Left cardiac atrium (tissue), 4 donors: ENCODE measurements around the gene PMFBP1. TPM values are rescaled to one million over a fixed set of nuclear protein-coding genes. Genes with fewer than 3 reads are reported as not detected.

Experiments
- ATAC-seq, 2 donors: fragments of 200-7000 bp; cut with Tn5 transposase; one replicate each; pipeline ENCODE4 v1.9.1; 2020; ENCODE audit warnings: mild to moderate bottlenecking in 2 of 2, moderate library complexity in 2 of 2
- DNase-seq: peaks from one replicate; pipeline ENCODE4 v3.0.0-alpha.2; 2020
- intact Hi-C, 2 donors: fragments of 100-400 bp; cut with DNase I; formaldehyde crosslinking; loops; one replicate each; pipeline versions ENCODE4 v1.14.1 to v1.15.1; 2022 to 2023
- total RNA-seq, 2 donors: library from RNA; stranded (reverse); fragmentation: NEBNext Ultra II Directional; extraction: Animal tissue kit (Norgen Biotek cat#: 25700); gene quantifications; one replicate each; pipeline ENCODE4 v1.2.1, GENCODE V29; 2021
- donor health status: DM: no; HTN: yes; CAD: no.
- donor health status: DM: no; HTN: yes; CAD: no; lungs with severe emphysema.
- donor health status: DM: yes; HTN: yes; CAD: no.
- donor health status: Dilated cardiomyopathy.

PMFBP1 gene
- total RNA-seq, 2 donors from 2014 or later = 0.32 to 0.42 TPM

GRCh38 chr16:72189865-72190371, 18.0 kb upstream of the PMFBP1 start:
- intact Hi-C loops = no loop called here
- no peak for DNase-seq

GRCh38 chr16:72188541-72188940, 16.6 kb upstream of the PMFBP1 start:
- ATAC-seq (no peak), DNase-seq (no peak)
- intact Hi-C loops = no loop called here

More at GRCh38 chr16:72189865-72190371, 18.0 kb upstream of the PMFBP1 start:
- ATAC-seq = peak in 1 of 2 donors; percentile 69

- ATAC-seq = no peak
These were observed 15.6 kb upstream of the PMFBP1 start for GRCh38 chr16:72187551-72187950.

GRCh38 chr16:72182976-72183375, 11.0 kb upstream of the PMFBP1 start:
- no peak for ATAC-seq
- no peak for DNase-seq
- intact Hi-C loops = no loop called here

More at GRCh38 chr16:72187551-72187950, 15.6 kb upstream of the PMFBP1 start:
- intact Hi-C loops = no loop called here
- DNase-seq = no peak

- intact Hi-C loops = no loop called here
- no peak for DNase-seq
- no peak for ATAC-seq
These were observed 7.4 kb upstream of the PMFBP1 start for GRCh38 chr16:72179204-72179970.

GRCh38 chr16:72174726-72175125, 2.8 kb upstream of the PMFBP1 start:
- DNase-seq = no peak
- no peak for ATAC-seq
- intact Hi-C loops = no loop called here

GRCh38 chr16:72173997-72174396, 2.0 kb upstream of the PMFBP1 start:
- DNase-seq = no peak
- intact Hi-C loops = no loop called here
- no peak for ATAC-seq

- intact Hi-C loops = no loop called here
- no peak for ATAC-seq
- DNase-seq = no peak
These were observed 719 bp downstream of the PMFBP1 start for GRCh38 chr16:72171236-72171635.

- ATAC-seq (no peak), DNase-seq (no peak)
- intact Hi-C loops = loop anchor here in 1 of 2 donors (10.0 kb wide), 1 partner anchor 55 kb away; no protein-coding TSS in a partner anchor
These were observed 2.2 kb downstream of the PMFBP1 start for GRCh38 chr16:72169708-72170107.

GRCh38 chr16:72168365-72168764, 3.6 kb downstream of the PMFBP1 start:
- intact Hi-C loops = loop anchor here in 1 of 2 donors (10.0 kb wide), 1 partner anchor 56 kb away; no protein-coding TSS in a partner anchor
- ATAC-seq (no peak), DNase-seq (no peak)

GRCh38 chr16:72166954-72167561, 4.9 kb downstream of the PMFBP1 start:
- intact Hi-C loops = loop anchor here in 1 of 2 donors (10.0 kb wide), 1 partner anchor 58 kb away; no protein-coding TSS in a partner anchor
- ATAC-seq (no peak), DNase-seq (no peak)

GRCh38 chr16:72166151-72166550, 5.8 kb downstream of the PMFBP1 start:
- intact Hi-C loops = loop anchor here in 1 of 2 donors (10.0 kb wide), 1 partner anchor 59 kb away; no protein-coding TSS in a partner anchor
- ATAC-seq (no peak), DNase-seq (no peak)

- intact Hi-C loops = loop anchor here in 1 of 2 donors (10.0 kb wide), 1 partner anchor 60 kb away; no protein-coding TSS in a partner anchor
- ATAC-seq (no peak), DNase-seq (no peak)
These were observed 7.3 kb downstream of the PMFBP1 start for GRCh38 chr16:72164691-72165090.

- intact Hi-C loops = loop anchor here in 1 of 2 donors (10.0 kb wide), 1 partner anchor 63 kb away; no protein-coding TSS in a partner anchor
- ATAC-seq (no peak), DNase-seq (no peak)
These were observed 9.8 kb downstream of the PMFBP1 start for GRCh38 chr16:72162105-72162692.

GRCh38 chr16:72159801-72160200, 12.2 kb downstream of the PMFBP1 start:
- ATAC-seq = no peak
- intact Hi-C loops = loop anchor here in 1 of 2 donors (10.0 kb wide), 1 partner anchor 65 kb away; no protein-coding TSS in a partner anchor
- no peak for DNase-seq

GRCh38 chr16:72159386-72159785, 12.6 kb downstream of the PMFBP1 start:
- DNase-seq = no peak
- no peak for ATAC-seq
- intact Hi-C loops = no loop called here

- intact Hi-C loops = no loop called here
- DNase-seq (no peak), ATAC-seq (no peak)
These were observed 22.1 kb downstream of the PMFBP1 start for GRCh38 chr16:72149676-72150464.

- ATAC-seq = no peak
These were observed 29.5 kb downstream of the PMFBP1 start for GRCh38 chr16:72142476-72142875.

GRCh38 chr16:72139908-72140307, 32.0 kb downstream of the PMFBP1 start:
- intact Hi-C loops = no loop called here
- DNase-seq (no peak), ATAC-seq (no peak)

More at GRCh38 chr16:72142476-72142875, 29.5 kb downstream of the PMFBP1 start:
- no peak for DNase-seq
- intact Hi-C loops = no loop called here
